Pancreas (tissue), 10 donors: ENCODE measurements around the gene NKD1. TPM values are rescaled to one million over a fixed set of nuclear protein-coding genes. Genes with fewer than 3 reads are reported as not detected.

Experiments
- ATAC-seq, 4 donors: fragments of 200-7000 bp; cut with Tn5 transposase; one replicate each; pipeline versions ENCODE4 v1.8.0 to v1.9.1; 2020; ENCODE audit warnings: mild to moderate bottlenecking in 4 of 4, moderate library complexity in 4 of 4
- DNase-seq, 6 donors: peaks; one replicate each; pipeline ENCODE4 v3.0.0-alpha.2; 2020
- FAIRE-seq: peaks from 2 replicates; lab custom pipeline; 2012; peaks lifted over from hg19 to GRCh38; lab: Jason Lieb, UNC
- H3K27ac ChIP-seq, 4 donors: fragments of 200-600 bp; sonication (generic); 1 replicate in 3 of 4; 2 replicates in 1 of 4; pipeline versions ENCODE4 v1.5.0 to v1.8.0; 2020
- H3K27me3 ChIP-seq, 4 donors: fragments of 200-600 bp; one replicate each; pipeline ENCODE4 v1.8.0; 2021
- H3K36me3 ChIP-seq, 3 donors: fragments of 200-600 bp; sonication (generic) in 1 of 3; one replicate each; pipeline versions ENCODE4 v1.5.0 to v1.8.0; 2020 to 2021
- H3K4me1 ChIP-seq, 3 donors: fragments of 200-600 bp; one replicate each; pipeline ENCODE4 v1.8.0; 2021
- H3K4me3 ChIP-seq, 4 donors: fragments of 200-600 bp; sonication (generic) in 2 of 4; one replicate each; pipeline versions ENCODE4 v1.5.0 to v1.8.0; 2020 to 2021
- H3K9me3 ChIP-seq, 4 donors: fragments of 200-600 bp; one replicate each; pipeline ENCODE4 v1.8.0; 2021
- CTCF ChIP-seq, 4 donors: fragments of 200-600 bp; sonication (generic) in 3 of 4; IDR thresholded peaks; one replicate each; pipeline versions ENCODE4 v1.5.0 to v1.8.0; 2021; ENCODE audit warnings: antibody characterized with exemption in 4 of 4
- WGBS, 2 donors: extraction: QIAGEN DNeasy Blood & Tissue Kit; methylation state at CpG; one replicate each; pipeline ENCODE4 v1.1.7; 2013; 5-methylcytosine and 5-hydroxymethylcytosine counted together
- intact Hi-C, 3 donors: fragments of 100-400 bp; cut with DNase I; formaldehyde crosslinking; loops; one replicate each; pipeline versions ENCODE4 v1.11.1 to v1.14.2; 2022
- polyA plus RNA-seq, 2 donors: library from polyadenylated mRNA; stranded (reverse); fragments of 200-250 nt; gene quantifications; one replicate each; pipeline ENCODE4 v1.2.3, GENCODE V29; 2013
- total RNA-seq, 6 donors: library from RNA; stranded (reverse); fragmentation: NEBNext Ultra II Directional in 4 of 6; extraction: Animal tissue kit (Norgen Biotek cat#: 25700) in 4 of 6; gene quantifications; one replicate each; pipeline versions ENCODE4 v1.2.1 to v1.2.4, GENCODE V29; 2021 to 2023
- donor health status: healthy with polysubstance abuse.
- donor health status: DM: no; HTN: no; CAD: no; lungs with moderate emphysema.
- donor health status: DM: no; HTN: no; CAD: no.
- donor health status: control.
- donor health status: control.
- donor health status: Bipolar disorder and iron deficiency.
- donor health status: DM: yes; HTN: yes; CAD: no.
- donor health status: DM: no; HTN: no; CAD: no.
- donor health status: DM: no; HTN: no; CAD: no.
- donor health status: DM: yes; HTN: yes; CAD: no.

Gene NKD1
- total and polyA plus RNA-seq, 8 donors = 0.45 to 5.8 (median 4.4) TPM

DNA sequence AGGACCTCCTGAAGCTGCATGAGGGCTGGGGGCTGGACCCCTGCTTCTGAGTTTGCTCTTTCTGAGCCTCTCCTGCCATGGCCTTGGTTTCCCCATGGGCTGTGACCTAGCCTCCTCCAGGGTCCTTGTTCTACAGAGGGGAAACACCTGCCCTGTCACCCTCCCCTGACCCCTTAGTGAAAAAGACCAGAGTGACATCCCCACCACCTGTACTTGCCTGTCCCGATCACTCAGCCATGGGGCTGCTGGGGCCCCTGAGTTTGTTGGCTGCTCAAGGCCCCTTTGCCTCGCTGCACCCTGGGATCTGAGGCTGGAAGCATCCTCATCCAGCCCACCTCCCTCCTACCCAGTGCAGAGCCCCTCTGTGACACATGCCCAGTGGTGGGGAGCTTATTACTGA lies 146.0 kb downstream of the NKD1 start:
- TF ChIP-seq CTCF (IDR thresholded peaks at IDR 0.05) = no peak
- intact Hi-C loops = no loop called here
- peak overlapping the region in 1 of 4 donors; percentile 50 for H3K4me3 ChIP-seq
- H3K27ac ChIP-seq = no peak overlapping the region
- no peaks in the 10 kb centered on the region for H3K27me3 ChIP-seq
- 88 to 99% methylated on average over 2 of the region's 2 CpGs for WGBS, 2 donors
- H3K4me1 ChIP-seq = peaks cover 0 to 5% (median 0%) of the 10 kb centered on the region in 3 donors
- no peaks in the 10 kb centered on the region for H3K36me3 ChIP-seq
- peak in 1 of 6 donors; percentile 37 for DNase-seq
- no peaks in the 10 kb centered on the region for H3K9me3 ChIP-seq
- no peak for FAIRE-seq
- no peak for ATAC-seq

DNA sequence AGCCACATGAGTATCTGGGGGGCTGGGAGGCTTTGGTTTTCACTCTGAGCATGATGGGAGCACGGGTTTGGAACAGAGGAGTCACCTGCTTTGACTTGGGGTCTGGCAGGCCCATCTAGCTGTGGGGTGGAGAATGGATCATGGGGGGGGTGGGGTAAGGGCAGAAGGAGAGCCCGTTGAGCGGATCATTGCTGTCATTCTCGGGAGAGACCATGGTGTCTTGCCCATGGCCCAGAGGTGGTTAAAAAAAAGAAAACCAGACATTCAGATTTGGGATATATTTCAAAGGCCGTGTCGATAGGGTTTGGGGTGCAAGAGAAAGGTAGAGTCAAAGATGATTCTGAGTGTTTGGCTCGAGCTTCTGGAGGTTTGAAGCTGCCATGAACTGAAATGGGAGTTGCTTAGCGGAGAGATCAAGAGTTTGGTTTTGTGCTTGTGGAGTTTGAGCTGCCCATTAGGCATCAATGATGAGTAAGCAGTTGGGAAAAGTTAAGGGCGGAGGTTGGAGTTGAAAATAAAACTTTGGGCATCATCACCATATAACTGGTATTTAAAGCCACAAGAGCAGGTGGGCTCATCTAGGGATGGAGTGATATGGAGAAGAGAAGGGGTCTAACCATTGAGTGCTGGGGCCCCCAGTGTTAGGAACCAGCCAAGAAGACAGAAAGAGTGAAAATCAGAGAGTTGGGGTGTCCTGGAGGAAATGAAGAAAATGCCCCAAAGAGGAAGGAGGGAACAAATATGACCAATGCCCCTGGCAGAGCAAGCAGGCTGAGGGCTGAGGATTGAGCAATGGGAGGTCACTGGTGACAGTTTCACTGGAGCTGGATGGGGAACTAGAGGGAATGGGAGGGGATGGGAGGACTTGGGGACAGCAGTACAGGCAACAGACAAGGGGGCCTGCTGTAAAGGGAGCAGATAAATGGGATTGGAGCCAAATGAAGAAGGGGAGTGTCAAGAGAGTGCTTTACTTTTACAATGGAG lies 147.1 kb downstream of the NKD1 start:
- WGBS, 2 donors = 89 to 97% methylated on average over 9 of the region's 9 CpGs
- Histone ChIP-seq H3K4me3 (no peak overlapping the region), H3K27ac (peak overlapping the region in 1 of 4 donors; percentile 60), H3K4me1 (peaks cover 0 to 5% (median 0%) of the 10 kb centered on the region in 3 donors), H3K36me3 (no peaks in the 10 kb centered on the region), H3K9me3 (no peaks in the 10 kb centered on the region), H3K27me3 (no peaks in the 10 kb centered on the region)
- FAIRE-seq (no peak), ATAC-seq (peak in 2 of 4 donors; percentile 38), DNase-seq (peak in 1 of 6 donors; percentile 43)
- TF ChIP-seq CTCF (IDR thresholded peaks at IDR 0.05) = no peak
- intact Hi-C loops = no loop called here

GRCh38 chr16:50696126-50696525 lies 147.9 kb downstream of the NKD1 start:
- Histone ChIP-seq H3K4me3 (no peak overlapping the region), H3K27me3 (no peaks in the 10 kb centered on the region), H3K9me3 (no peaks in the 10 kb centered on the region), H3K36me3 (no peaks in the 10 kb centered on the region), H3K27ac (peak overlapping the region in 1 of 4 donors; percentile 60), H3K4me1 (peaks cover 0 to 5% (median 0%) of the 10 kb centered on the region in 3 donors)
- FAIRE-seq (no peak), ATAC-seq (no peak), DNase-seq (peak in 1 of 6 donors; percentile 35)
- intact Hi-C loops = no loop called here
- TF ChIP-seq CTCF (IDR thresholded peaks at IDR 0.05) = no peak
- 64% methylated on average over 5 of the region's 5 CpGs for WGBS, 2 donors

- Histone ChIP-seq H3K36me3 (no peaks in the 10 kb centered on the region), H3K27ac (peak overlapping the region in 2 of 4 donors; percentile 26 to 60), H3K9me3 (no peaks in the 10 kb centered on the region), H3K4me1 (peaks cover 0 to 5% (median 0%) of the 10 kb centered on the region in 3 donors), H3K4me3 (no peak overlapping the region), H3K27me3 (no peaks in the 10 kb centered on the region)
- 63 to 68% methylated on average over 14 to 15 of the region's 15 CpGs for WGBS, 2 donors
- no peak for FAIRE-seq
- peak in 3 of 4 donors; percentile 61 to 69 (median 66) for ATAC-seq
- TF ChIP-seq CTCF (IDR thresholded peaks at IDR 0.05) = no peak
- DNase-seq = peak in 2 of 6 donors; percentile 60 to 76
- intact Hi-C loops = no loop called here
These were observed 148.6 kb downstream of the NKD1 start for GRCh38 chr16:50696575-50697420.
